ENCODE data around the gene TP53RK. TPM values are rescaled to one million over a fixed set of nuclear protein-coding genes. Genes with fewer than 3 reads are reported as not detected.

The TP53RK gene
- total RNA-seq, 1 donor from 2014 or later: 17.3 TPM

DNA sequence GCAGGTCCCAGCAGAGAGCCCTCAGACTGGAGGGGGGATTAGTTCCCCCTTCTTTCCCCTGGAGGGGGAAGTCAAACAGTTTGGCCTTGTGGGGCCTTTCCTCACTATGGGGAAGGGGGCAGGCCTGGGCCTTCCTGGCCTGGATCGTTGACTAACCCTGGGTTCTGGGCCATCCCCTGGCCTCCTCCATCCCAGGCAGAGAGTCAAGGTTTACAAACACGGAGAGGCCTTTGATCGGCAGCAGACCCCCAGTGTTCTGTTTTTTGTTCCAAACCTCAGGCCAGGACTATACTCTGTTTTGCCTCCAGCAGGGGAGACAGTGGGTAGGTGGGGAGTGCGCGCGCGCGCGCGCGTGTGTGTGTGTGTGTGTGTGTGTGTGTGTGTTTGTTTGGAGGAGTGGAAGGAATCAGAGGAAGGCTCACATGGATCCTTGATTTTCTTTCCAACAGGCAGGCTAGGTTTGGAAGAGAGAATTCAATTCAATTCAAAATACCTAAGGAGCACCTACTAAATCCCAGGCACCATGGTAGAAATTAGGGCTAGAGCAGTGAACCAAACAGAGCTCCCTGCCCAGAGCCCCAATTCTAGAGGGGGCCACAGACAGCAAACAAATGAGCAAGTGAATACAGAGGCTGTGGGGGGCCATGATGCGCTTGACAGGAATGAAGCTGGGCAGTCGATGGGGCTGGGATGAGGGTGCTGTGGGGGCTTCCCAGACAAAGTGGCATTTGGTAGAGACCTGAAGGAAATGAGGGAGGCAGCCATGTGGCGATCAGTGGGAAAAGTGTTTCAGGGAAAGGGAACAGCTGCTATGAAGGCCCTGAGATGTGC, 14.8 kb downstream of the TP53RK start:
- DNase-seq (ENCODE audit: low spot score in 2 of 2, unreplicated experiment in 2 of 2): no peak
- Mint-ChIP-seq H3K9me3 (peaks cover 14% of the 10 kb centered on the region), H3K4me3 (no peak overlapping the region), H3K4me1 (no peaks in the 10 kb centered on the region), H3K36me3 (peaks cover 14% of the 10 kb centered on the region), H3K27me3 (ENCODE audit: low read depth) (no peaks in the 10 kb centered on the region), H3K27ac (no peak overlapping the region)
- TF ChIP-seq, protein P1, sequence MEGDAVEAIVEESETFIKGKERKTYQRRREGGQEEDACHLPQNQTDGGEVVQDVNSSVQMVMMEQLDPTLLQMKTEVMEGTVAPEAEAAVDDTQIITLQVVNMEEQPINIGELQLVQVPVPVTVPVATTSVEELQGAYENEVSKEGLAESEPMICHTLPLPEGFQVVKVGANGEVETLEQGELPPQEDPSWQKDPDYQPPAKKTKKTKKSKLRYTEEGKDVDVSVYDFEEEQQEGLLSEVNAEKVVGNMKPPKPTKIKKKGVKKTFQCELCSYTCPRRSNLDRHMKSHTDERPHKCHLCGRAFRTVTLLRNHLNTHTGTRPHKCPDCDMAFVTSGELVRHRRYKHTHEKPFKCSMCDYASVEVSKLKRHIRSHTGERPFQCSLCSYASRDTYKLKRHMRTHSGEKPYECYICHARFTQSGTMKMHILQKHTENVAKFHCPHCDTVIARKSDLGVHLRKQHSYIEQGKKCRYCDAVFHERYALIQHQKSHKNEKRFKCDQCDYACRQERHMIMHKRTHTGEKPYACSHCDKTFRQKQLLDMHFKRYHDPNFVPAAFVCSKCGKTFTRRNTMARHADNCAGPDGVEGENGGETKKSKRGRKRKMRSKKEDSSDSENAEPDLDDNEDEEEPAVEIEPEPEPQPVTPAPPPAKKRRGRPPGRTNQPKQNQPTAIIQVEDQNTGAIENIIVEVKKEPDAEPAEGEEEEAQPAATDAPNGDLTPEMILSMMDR (IDR thresholded peaks at IDR 0.05; ENCODE audit: unreplicated experiment): no peak

DNA sequence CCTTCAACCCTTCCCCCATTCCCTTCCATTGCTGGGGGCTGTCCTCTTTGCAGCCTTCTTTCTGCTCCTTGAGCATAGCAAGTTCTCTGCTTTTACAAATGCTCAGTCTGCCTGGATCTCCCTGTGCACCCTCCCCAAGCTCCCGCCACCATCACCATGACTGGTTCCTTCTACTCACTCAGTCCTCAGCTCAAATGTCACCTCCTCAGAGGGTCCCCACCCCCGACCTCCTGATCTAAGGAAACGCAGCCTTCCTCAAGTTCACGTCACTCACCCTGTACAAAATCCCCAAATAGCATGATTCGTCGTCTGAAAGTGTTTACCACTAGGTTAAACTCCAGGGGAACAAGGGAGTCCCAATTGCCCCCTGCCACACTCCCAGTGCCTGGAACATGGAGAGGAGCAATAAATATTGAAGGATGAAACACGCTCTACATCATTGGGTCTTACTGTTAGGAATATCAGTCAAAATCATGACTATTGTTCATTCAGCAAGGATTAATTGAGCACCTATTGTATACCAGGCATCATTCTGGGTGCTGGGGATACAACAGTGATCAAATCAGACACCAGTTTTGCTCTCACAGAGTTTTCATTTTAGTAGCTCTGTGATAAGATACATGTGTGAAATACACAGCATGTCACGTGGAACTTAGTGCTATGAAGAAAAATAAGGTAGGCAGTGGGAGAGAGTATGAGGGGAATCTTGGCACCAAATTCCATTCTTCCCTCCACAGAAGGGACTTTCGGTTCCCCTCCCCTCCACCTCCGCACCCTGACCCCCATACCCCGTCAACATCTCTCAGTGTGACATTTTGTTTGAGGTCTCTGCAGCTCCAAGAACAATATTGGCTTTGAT, 15.6 kb downstream of the TP53RK start:
- Mint-ChIP-seq H3K27ac (no peak overlapping the region), H3K4me1 (no peaks in the 10 kb centered on the region), H3K27me3 (ENCODE audit: low read depth) (no peaks in the 10 kb centered on the region), H3K36me3 (peaks cover 22% of the 10 kb centered on the region), H3K9me3 (peaks cover 18% of the 10 kb centered on the region), H3K4me3 (no peak overlapping the region)
- TF ChIP-seq, protein P1 (IDR thresholded peaks at IDR 0.05; ENCODE audit: unreplicated experiment): no peak
- no peak for DNase-seq (ENCODE audit: low spot score in 2 of 2, unreplicated experiment in 2 of 2)

DNA sequence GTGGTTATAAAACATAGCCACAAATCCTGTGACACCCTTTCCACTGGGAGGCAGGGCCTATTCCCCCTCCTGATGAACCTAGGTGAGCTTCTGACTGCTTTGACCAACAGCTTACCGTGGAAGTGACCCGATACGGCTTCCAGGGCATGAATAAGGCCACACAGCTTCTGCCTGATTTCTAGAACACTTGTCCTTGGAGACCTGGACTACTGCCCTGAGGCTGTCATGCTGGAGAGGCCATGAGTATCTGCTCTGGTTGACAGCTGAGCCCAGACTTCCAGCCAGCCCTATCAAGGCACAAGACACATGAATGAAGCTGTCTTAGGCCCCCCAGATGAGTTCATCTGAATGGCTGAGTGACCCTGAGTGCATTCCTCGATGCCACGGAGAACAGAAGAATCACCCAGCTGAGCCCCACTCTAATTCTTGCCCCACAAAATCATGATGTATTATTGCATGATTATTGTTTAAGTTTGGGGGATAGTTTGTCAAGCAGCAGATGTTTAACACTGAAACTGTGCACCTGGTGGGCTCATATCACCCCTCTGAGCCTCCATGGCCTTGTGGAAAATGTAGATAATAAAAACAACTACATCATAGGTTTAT, 16.6 kb downstream of the TP53RK start:
- Mint-ChIP-seq H3K36me3 (peaks cover 30% of the 10 kb centered on the region), H3K9me3 (peaks cover 18% of the 10 kb centered on the region), H3K4me1 (no peaks in the 10 kb centered on the region), H3K27ac (no peak overlapping the region), H3K4me3 (no peak overlapping the region), H3K27me3 (ENCODE audit: low read depth) (no peaks in the 10 kb centered on the region)
- TF ChIP-seq, protein P1 (IDR thresholded peaks at IDR 0.05; ENCODE audit: unreplicated experiment): no peak
- no peak for DNase-seq (ENCODE audit: low spot score in 2 of 2, unreplicated experiment in 2 of 2)

DNA sequence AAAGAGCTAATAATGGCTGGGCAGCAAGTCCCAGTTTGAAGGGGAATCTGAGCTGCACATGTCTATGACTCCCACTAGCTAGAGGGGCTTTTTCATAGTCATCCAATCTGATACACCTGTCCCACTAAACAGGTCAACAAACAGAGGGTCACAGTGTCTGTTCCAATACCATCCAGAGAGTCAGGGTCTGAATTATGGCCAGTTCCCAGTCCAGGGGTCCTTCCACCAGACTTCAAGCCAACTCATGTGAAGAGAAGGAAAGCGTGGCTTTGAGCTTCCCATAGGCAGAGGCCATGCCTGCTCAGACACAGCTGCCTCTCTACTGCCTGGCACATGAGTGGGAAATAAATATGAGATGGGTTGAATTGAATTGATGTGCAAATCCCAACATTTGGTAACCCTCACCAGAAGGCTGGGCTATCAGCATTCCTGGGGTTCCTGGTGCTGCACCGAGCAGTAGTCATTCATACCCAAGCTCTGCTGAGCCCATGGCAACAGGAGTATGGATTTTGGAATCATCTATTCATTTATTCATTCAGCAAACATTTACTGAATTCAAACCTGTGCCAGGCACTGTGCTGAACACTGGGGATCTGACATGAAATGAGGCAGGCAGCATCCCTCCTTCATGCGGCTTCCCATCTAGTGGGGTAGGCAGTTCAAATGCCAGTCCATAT, 17.2 kb downstream of the TP53RK start:
- DNase-seq (ENCODE audit: low spot score in 2 of 2, unreplicated experiment in 2 of 2): no peak
- Mint-ChIP-seq H3K4me3 (no peak overlapping the region), H3K27ac (no peak overlapping the region), H3K4me1 (no peaks in the 10 kb centered on the region), H3K27me3 (ENCODE audit: low read depth) (no peaks in the 10 kb centered on the region), H3K36me3 (peaks cover 30% of the 10 kb centered on the region), H3K9me3 (peaks cover 18% of the 10 kb centered on the region)
- TF ChIP-seq, protein P1 (IDR thresholded peaks at IDR 0.05; ENCODE audit: unreplicated experiment): no peak

All from mesothelial cell of epicardium (in vitro differentiated cells).